ENCODE results near the gene SYPL2.

DNA sequence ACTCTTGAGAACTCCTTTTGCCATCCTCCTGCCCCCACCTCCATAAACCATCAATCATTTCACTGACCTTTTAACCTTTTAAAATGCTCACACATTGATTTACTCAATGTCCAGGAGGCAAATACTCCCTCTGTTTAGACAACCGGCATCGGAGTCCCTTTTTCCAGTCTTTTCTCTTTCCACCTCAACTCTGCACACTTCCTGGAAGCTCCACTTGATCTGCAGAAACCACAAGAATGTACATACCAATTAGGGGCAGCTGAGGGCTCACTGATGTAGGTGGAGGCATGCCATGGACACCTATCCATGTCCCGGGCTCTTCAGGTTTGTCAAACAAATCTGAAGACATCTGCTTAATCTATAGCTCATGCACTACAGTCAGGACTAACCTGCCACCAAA is 48.5 kb downstream of the SYPL2 start:
- TF ChIP-seq, protein P1, sequence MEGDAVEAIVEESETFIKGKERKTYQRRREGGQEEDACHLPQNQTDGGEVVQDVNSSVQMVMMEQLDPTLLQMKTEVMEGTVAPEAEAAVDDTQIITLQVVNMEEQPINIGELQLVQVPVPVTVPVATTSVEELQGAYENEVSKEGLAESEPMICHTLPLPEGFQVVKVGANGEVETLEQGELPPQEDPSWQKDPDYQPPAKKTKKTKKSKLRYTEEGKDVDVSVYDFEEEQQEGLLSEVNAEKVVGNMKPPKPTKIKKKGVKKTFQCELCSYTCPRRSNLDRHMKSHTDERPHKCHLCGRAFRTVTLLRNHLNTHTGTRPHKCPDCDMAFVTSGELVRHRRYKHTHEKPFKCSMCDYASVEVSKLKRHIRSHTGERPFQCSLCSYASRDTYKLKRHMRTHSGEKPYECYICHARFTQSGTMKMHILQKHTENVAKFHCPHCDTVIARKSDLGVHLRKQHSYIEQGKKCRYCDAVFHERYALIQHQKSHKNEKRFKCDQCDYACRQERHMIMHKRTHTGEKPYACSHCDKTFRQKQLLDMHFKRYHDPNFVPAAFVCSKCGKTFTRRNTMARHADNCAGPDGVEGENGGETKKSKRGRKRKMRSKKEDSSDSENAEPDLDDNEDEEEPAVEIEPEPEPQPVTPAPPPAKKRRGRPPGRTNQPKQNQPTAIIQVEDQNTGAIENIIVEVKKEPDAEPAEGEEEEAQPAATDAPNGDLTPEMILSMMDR (IDR thresholded peaks at IDR 0.05) = no peak
- TF ChIP-seq EZH2phosphoT487 (IDR thresholded peaks at IDR 0.05) (no peak), EZH2 (IDR thresholded peaks at IDR 0.05) (no peak)

Data from neural progenitor cell (in vitro differentiated cells).